Urinary bladder (tissue), 4 donors: ENCODE measurements around the gene B3GAT1. TPM values are rescaled to one million over a fixed set of nuclear protein-coding genes. Genes with fewer than 3 reads are reported as not detected.

Source experiments
- DNase-seq: peaks from one replicate; pipeline ENCODE4 v3.0.0-alpha.2; 2015; ENCODE audit errors: extremely low spot score
- H3K27ac ChIP-seq: one replicate; pipeline ENCODE4 v1.5.1; 2013; ENCODE audit warnings: low read depth, mild to moderate bottlenecking, moderate library complexity
- H3K36me3 ChIP-seq: one replicate; pipeline ENCODE4 v1.6.1; 2013; ENCODE audit warnings: mild to moderate bottlenecking, moderate library complexity; ENCODE audit not compliant: insufficient read depth
- H3K4me1 ChIP-seq: one replicate; pipeline ENCODE4 v1.6.1; 2013; ENCODE audit warnings: mild to moderate bottlenecking, moderate library complexity; ENCODE audit not compliant: insufficient read depth
- H3K4me3 ChIP-seq: one replicate; pipeline ENCODE4 v1.5.1; 2013; ENCODE audit warnings: low read depth, low read length
- WGBS: extraction: QIAGEN DNeasy Blood & Tissue Kit; methylation state at CpG from one replicate; pipeline ENCODE4 v1.1.7; 2013; 5-methylcytosine and 5-hydroxymethylcytosine counted together
- polyA plus RNA-seq: library from polyadenylated mRNA; stranded (reverse); fragments of 200-250 nt; gene quantifications from one replicate; pipeline ENCODE4 v1.2.3, GENCODE V29; 2013
- total RNA-seq: library from RNA; depleted of rRNA; stranded (reverse); fragments of >200 nt; gene quantifications from one replicate; pipeline ENCODE4 v1.2.3, GENCODE V29; 2014
- donor health status: healthy with polysubstance abuse.
- donor health status: healthy.

The B3GAT1 gene
- total and polyA plus RNA-seq, 2 donors, result 0.32 to 0.34 TPM

DNA sequence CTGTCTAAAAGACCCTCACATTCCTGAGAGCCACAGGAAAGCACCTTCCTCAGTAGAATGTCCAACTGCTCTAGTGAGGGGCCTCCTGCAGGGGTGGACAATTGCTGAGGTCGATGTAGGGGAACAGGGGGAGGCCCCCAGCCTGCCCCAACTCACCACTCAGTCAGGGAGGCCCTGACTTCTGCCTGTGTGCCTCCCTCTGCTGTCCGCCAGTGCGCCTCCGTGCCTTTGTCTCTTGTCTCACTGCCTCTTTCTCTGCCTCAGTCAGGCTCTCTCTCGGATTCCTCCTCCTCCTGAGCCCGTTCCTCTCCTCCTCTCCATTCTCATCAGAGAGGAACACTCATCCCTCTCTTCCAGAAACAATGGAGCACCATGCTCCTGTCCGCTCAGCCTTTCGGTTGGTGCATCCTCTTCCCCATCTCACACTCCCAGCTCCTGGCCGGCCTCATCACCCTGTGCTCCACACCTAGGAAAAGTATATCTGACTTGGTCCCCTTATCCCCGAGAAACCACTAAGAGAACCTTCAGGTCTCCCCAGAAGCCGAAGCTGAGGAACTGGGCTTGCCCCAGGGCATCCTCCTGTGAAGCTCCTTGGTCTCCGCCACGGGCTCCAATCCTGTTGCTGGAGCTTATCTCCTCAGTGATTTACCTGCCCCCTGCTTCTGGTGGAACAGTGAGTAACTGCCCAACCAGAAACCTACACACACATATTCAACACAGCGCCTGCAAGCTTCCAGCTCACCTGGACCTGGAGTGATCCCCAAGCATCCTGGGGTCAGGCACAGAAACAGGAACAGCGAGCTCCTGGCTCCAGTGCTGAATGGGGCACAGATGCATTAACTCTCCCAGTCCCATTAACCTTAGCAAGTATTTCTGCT is 2.3 kb downstream of the B3GAT1 start:
- Histone ChIP-seq H3K4me3 (no peak overlapping the region), H3K27ac (no peak overlapping the region), H3K4me1 (no peaks in the 10 kb centered on the region), H3K36me3 (no peaks in the 10 kb centered on the region)
- no peak for DNase-seq
- WGBS, result 74% methylated on average over 15 of the region's 15 CpGs

DNA sequence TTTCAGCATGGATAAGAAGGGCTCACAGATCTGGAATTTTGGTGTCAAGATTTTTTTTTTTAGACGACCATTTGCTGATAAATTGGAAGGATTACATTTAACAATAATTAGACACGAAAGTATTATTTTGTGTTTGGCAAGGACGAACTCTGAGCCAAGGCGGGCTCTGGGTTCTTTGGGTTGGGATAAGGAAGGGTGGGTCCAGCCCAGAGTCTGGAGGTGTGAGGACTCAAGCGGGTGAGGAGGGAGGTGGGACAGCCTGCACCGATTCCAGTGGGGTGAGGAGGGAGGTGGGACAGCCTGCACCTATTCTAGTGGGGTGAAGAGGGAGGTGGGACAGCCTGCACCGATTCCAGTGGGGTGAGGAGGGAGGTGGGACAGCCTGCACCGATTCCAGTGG is 4.1 kb downstream of the B3GAT1 start:
- H3K27ac ChIP-seq, result no peak overlapping the region
- H3K4me1 ChIP-seq, result no peaks in the 10 kb centered on the region
- DNase-seq, result no peak
- WGBS, result 55% methylated on average over 7 of the region's 8 CpGs
- H3K36me3 ChIP-seq, result no peaks in the 10 kb centered on the region
- no peak overlapping the region for H3K4me3 ChIP-seq

GRCh38 chr11:134407321-134407828 is 4.7 kb downstream of the B3GAT1 start:
- Histone ChIP-seq H3K36me3 (no peaks in the 10 kb centered on the region), H3K4me3 (no peak overlapping the region)
- WGBS, result 52% methylated on average over 12 of the region's 12 CpGs

GRCh38 chr11:134406264-134407185 is 5.5 kb downstream of the B3GAT1 start:
- H3K4me3 ChIP-seq, result no peak overlapping the region
- no peaks in the 10 kb centered on the region for H3K36me3 ChIP-seq
- no peak overlapping the region for H3K27ac ChIP-seq
- DNase-seq, result no peak
- WGBS, result 80% methylated on average over 11 of the region's 11 CpGs
- no peaks in the 10 kb centered on the region for H3K4me1 ChIP-seq

More at GRCh38 chr11:134407321-134407828, 4.7 kb downstream of the B3GAT1 start:
- no peak for DNase-seq
- Histone ChIP-seq H3K27ac (no peak overlapping the region), H3K4me1 (no peaks in the 10 kb centered on the region)

DNA sequence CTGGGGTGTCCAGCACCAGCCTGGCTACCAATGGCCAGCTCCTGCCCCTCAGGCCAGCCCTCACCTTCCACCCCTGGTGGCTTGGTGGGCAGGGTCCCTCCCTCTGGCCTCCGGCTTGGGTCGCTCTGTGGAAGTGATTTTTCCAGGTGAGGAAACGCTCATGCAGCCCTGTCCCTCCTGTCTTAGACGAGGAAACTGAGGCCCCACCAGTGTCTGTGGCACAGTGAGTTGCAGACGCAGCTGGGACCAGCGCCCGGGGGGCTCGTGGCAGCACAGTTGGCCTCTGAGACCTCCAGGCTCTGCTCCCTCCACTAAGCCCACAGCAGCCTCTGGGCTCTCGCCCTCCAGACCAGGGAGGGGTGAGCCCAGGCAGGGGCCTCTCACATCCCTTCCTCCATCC is 6.2 kb downstream of the B3GAT1 start:
- Histone ChIP-seq H3K36me3 (no peaks in the 10 kb centered on the region), H3K27ac (no peak overlapping the region), H3K4me3 (no peak overlapping the region), H3K4me1 (no peaks in the 10 kb centered on the region)
- no peak for DNase-seq
- 69% methylated on average over 9 of the region's 9 CpGs for WGBS

DNA sequence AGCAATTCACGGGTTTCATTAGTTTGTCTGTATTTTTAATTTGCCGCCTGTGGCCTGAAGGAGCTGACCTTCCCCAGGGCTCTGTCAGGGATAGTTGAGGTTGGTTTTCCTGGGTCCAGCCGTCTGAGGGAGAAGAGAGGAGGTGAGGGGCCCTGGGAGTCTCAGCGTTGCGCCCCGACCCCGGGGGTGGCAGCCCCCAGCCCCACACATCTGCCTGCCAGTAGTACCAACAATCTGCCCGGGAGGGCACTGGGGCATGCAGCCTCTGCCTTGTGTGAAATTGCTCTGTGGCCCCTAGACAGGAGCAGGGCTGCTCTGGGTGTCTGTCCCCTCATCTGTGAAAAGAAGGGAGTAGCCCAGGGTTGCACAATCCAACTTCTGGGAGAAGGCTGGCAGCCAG is 6.6 kb downstream of the B3GAT1 start:
- no peak for DNase-seq
- no peaks in the 10 kb centered on the region for H3K4me1 ChIP-seq
- 88% methylated on average over 8 of the region's 8 CpGs for WGBS
- no peaks in the 10 kb centered on the region for H3K36me3 ChIP-seq
- no peak overlapping the region for H3K27ac ChIP-seq
- H3K4me3 ChIP-seq, result no peak overlapping the region

DNA sequence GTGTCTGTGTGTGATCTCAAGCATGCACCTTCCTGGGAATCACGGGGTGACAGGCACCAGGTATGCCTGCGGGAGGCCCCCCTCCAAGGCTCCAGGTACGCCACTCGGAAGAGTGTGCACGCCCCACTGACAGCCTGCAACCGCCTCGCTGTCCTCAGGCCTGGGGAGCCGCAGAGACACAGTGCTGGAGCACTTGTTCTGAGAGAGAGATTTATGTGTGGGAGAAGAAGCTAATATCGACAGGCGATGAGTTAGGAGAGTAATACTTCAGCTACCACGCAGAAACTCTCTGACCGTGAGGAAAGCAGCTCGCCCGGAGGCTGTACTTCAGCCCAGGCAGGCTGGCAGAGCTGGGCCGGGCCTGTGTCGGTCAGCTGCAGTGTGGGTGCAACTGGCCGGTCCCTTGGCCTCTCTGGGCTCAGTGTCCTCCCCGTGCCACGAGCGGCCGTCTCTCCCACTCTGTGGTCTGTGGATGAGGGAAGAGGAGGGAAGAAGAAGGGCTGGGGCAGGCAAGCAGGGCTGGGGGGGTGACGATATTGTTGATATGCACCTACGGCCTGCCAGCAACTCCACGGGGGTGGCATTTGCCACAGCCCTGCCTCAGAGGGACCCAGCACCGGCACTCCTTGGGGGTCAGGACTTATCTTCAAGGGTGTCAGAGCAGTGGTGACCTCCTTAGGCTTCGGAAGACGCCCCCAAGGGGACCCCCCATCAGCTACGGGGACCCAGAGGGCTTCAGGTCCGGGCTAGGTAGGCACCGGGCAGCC is 7.3 kb downstream of the B3GAT1 start:
- Histone ChIP-seq H3K27ac (no peak overlapping the region), H3K4me1 (no peaks in the 10 kb centered on the region), H3K36me3 (no peaks in the 10 kb centered on the region), H3K4me3 (no peak overlapping the region)
- no peak for DNase-seq
- 89% methylated on average over 30 of the region's 30 CpGs for WGBS

- Histone ChIP-seq H3K27ac (no peak overlapping the region), H3K4me3 (no peak overlapping the region), H3K4me1 (no peaks in the 10 kb centered on the region), H3K36me3 (no peaks in the 10 kb centered on the region)
- 86% methylated on average over 12 of the region's 12 CpGs for WGBS
- no peak for DNase-seq
These were observed 9.1 kb downstream of the B3GAT1 start for GRCh38 chr11:134402910-134403309.

DNA sequence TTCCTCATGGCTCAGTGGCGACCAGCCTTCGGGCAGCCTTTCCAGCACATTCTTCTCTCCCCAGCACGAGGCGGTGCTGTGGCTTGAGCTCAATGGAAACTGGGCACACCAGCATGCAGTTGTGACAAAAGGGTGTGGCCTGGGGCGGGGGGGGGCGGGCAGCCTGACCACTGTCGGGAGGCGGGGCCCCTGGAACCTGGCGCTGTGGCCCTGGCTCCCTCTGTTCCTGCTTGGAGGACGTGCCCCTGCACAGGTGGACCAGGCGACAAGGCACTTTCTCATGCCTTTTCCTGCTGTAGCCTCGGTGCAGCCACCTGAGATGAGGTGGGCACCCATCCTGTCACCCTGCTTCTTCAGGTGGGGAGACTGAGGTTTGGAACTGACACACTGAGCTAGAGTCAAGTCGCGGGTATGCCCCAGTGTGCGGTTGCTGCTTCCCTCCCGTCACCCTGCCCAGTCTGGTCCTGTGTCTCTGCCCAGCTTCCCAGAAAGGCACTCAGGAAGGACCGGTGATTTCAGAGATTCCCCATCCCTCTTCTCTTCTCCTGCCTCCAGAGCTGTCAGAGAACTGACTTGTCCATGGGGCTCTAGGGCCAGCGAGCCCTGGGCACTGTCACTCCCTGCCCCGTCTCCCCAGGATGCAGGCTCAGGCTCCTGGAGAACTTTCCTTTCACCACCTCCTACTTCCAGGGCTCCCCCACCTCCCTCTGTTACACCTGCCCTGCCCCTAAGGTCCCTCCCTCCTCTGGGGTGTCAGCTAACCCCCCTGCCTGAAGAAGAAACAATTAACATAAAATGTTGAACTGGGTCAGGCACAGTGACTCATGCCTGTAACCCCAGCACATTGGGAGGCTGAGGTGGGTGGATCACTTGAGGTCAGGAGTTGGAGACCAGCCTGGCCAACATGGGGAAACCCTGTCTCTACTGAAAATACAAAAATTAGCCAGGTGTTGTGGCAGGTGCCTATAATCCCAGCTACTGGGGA is 9.9 kb downstream of the B3GAT1 start:
- Histone ChIP-seq H3K27ac (no peak overlapping the region), H3K4me3 (no peak overlapping the region), H3K36me3 (no peaks in the 10 kb centered on the region), H3K4me1 (no peaks in the 10 kb centered on the region)
- no peak for DNase-seq
- 59% methylated on average over 19 of the region's 19 CpGs for WGBS

DNA sequence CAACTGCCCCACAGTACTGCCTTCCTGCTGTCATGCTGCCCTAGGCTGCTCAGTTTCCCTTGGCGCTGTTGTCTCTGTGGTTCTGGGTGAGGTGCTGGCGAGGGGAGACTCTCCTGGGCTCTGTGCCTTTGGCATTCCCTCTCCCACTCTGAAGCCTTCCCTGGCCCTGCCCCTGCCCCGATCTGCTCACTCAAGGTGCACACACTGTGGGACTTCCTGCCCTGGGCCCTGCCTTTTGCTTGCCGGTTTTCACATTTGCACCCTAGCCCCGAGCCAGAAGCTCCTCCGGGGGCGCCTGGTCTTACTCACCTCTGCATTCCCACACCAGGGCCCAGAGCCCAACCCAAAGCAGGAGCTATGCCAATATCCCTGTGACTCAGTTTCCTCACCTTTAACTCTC is 12.0 kb downstream of the B3GAT1 start:
- 77% methylated on average over 7 of the region's 7 CpGs for WGBS
- DNase-seq, result no peak

GRCh38 chr11:134399293-134399654 is 12.8 kb downstream of the B3GAT1 start:
- no peaks in the 10 kb centered on the region for H3K36me3 ChIP-seq
- H3K4me1 ChIP-seq, result no peaks in the 10 kb centered on the region
- H3K27ac ChIP-seq, result no peak overlapping the region
- no peak overlapping the region for H3K4me3 ChIP-seq
- 82% methylated on average over 8 of the region's 8 CpGs for WGBS
- DNase-seq, result no peak

More for the DNA sequence above, 12.0 kb downstream of the B3GAT1 start:
- no peaks in the 10 kb centered on the region for H3K36me3 ChIP-seq
- no peak overlapping the region for H3K4me3 ChIP-seq
- no peak overlapping the region for H3K27ac ChIP-seq
- no peaks in the 10 kb centered on the region for H3K4me1 ChIP-seq

DNA sequence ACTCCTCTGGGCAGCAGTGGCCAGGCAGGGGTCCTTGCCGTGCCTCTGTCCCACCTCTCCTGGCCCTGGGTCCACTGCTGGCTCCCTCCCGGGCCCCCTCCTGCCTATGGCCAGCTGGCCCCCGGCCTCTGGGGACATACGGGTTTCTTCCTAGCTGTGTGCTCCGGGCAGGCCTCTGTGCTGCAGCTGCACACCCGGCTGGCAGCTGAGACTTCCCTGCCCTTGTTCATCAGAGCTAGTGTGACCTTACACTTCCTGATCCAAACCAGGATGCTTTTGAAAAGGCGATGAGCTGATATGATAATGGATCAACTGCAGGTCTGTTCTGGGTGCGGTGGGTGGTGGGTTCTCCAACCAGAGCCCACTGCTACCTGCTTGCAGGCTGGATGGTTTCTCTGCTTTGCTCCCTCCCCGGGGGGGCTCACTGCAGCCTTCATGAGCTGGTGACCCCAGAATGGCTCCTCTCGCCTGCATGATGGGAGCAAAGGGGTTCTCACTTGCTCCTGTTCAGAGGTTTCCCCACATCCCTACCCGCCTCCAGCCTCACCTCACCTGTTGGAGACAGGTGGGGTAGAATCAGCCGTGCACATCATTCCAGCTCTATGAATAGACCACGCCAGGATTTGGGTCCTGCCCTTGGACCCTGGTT is 13.3 kb downstream of the B3GAT1 start:
- DNase-seq, result no peak
- WGBS, result 61% methylated on average over 13 of the region's 13 CpGs
- H3K27ac ChIP-seq, result no peak overlapping the region
- no peak overlapping the region for H3K4me3 ChIP-seq
- no peaks in the 10 kb centered on the region for H3K4me1 ChIP-seq
- no peaks in the 10 kb centered on the region for H3K36me3 ChIP-seq
